Neural cell (in vitro differentiated cells): ENCODE measurements around the gene TMPRSS15.

Experiments
- CTCF ChIP-seq: fragments of 450-650 bp; IDR thresholded peaks from 2 replicates; pipeline ENCODE4 v1.5.1; 2014; ENCODE audit warnings: antibody characterized with exemption, mild to moderate bottlenecking, moderate library complexity; ENCODE audit not compliant: poor library complexity, severe bottlenecking
- RAD21 ChIP-seq: fragments of 450-650 bp; conservative IDR thresholded peaks from 2 replicates; pipeline ENCODE4 v1.6.1; 2014; ENCODE audit warnings: antibody characterized with exemption, mild to moderate bottlenecking, moderate library complexity
- REST ChIP-seq: IDR thresholded peaks from 2 replicates; pipeline ENCODE4 v1.6.1; 2012; ENCODE audit warnings: borderline replicate concordance
- SMC3 ChIP-seq: fragments of 450-650 bp; conservative IDR thresholded peaks from 2 replicates; pipeline ENCODE4 v1.6.1; 2014; ENCODE audit warnings: antibody characterized with exemption, mild to moderate bottlenecking, moderate library complexity; ENCODE audit not compliant: poor library complexity

GRCh38 chr21:18249672-18250071 lies 153.9 kb downstream of the TMPRSS15 start:
- TF ChIP-seq SMC3 (no peak), REST (no peak), CTCF (peak; percentile 12), RAD21 (no peak)
